ENCODE results near the gene ZNF865.
A peak's percentile ranks its signal among the peaks of the same experiment; 100 is the strongest.

Gene ZNF865

GRCh38 chr19:55647732-55648584, 42.5 kb downstream of the ZNF865 start, which contains the start of gene CCDC106:
Gene CCDC106, plus strand, starts transcription at chr19:55648212. Its CDS starts 835 bp downstream, at chr19:55649047.
- DNase-seq: peak; percentile 27

GRCh38 chr19:55648585-55649267, 43.3 kb downstream of the ZNF865 start:
- DNase-seq: no peak

- DNase-seq: no peak
Observed at GRCh38 chr19:55649268-55650125, 44.0 kb downstream of the ZNF865 start.

- DNase-seq: no peak
Observed at GRCh38 chr19:55650126-55650557, 44.7 kb downstream of the ZNF865 start.

GRCh38 chr19:55650602-55651230, 45.3 kb downstream of the ZNF865 start:
- DNase-seq: no peak

GRCh38 chr19:55651236-55651635, 45.8 kb downstream of the ZNF865 start:
- DNase-seq: no peak

GRCh38 chr19:55652311-55653128, 47.1 kb downstream of the ZNF865 start:
- DNase-seq: no peak

GRCh38 chr19:55653651-55654322, 48.3 kb downstream of the ZNF865 start:
- peak; percentile 94 for DNase-seq

- DNase-seq: peak; percentile 97
Observed at GRCh38 chr19:55654323-55654867, 48.9 kb downstream of the ZNF865 start.

- DNase-seq: no peak
Observed at GRCh38 chr19:55654868-55655647, 49.6 kb downstream of the ZNF865 start, which contains the start of gene U2AF2. Gene U2AF2, plus strand, starts transcription at chr19:55655035. Its CDS starts 70 bp downstream, at chr19:55655105.

GRCh38 chr19:55655648-55656040, 50.2 kb downstream of the ZNF865 start:
- no peak for DNase-seq

- DNase-seq: no peak
Observed at GRCh38 chr19:55656552-55656951, 51.1 kb downstream of the ZNF865 start.

GRCh38 chr19:55656988-55657747, 51.7 kb downstream of the ZNF865 start:
- no peak for DNase-seq

GRCh38 chr19:55658846-55659459, 53.5 kb downstream of the ZNF865 start:
- DNase-seq: no peak

- no peak for DNase-seq
Observed at GRCh38 chr19:55659822-55660221, 54.4 kb downstream of the ZNF865 start.

- DNase-seq: no peak
Observed at GRCh38 chr19:55660404-55660803, 55.0 kb downstream of the ZNF865 start.

- no peak for DNase-seq
Observed at GRCh38 chr19:55660991-55661390, 55.5 kb downstream of the ZNF865 start.

- DNase-seq: no peak
Observed at GRCh38 chr19:55661826-55662225, 56.4 kb downstream of the ZNF865 start.

Measured in NCI-H2081 treated with DMSO at 0.1 percent for 48 hours (cell line).